WERI-Rb-1 (cell line): ENCODE data around the gene CNOT10.

ENCODE experiments used
- DNase-seq: peaks from one replicate; pipeline ENCODE4 v3.0.0-alpha.2; 2020
- H3K27ac ChIP-seq: fragments of 250-450 bp; sonication (Bioruptor Pico); 2 replicates; pipeline ENCODE4 v1.5.1; 2020; ENCODE audit warnings: mild to moderate bottlenecking, moderate library complexity
- H3K27me3 ChIP-seq: fragments of 250-450 bp; sonication (Bioruptor Pico); 2 replicates; pipeline ENCODE4 v1.5.1; 2021; ENCODE audit warnings: mild to moderate bottlenecking, low read depth, moderate library complexity; ENCODE audit not compliant: insufficient read depth, severe bottlenecking
- H3K36me3 ChIP-seq: fragments of 250-450 bp; sonication (Bioruptor Pico); 2 replicates; pipeline ENCODE4 v1.5.1; 2020; ENCODE audit warnings: mild to moderate bottlenecking, moderate library complexity
- H3K4me3 ChIP-seq: 2 replicates; pipeline ENCODE4 v1.5.1; 2011; ENCODE audit warnings: low read depth, mild to moderate bottlenecking, control low read depth, low read length
- H3K9me3 ChIP-seq: fragments of 250-450 bp; sonication (Bioruptor Pico); 2 replicates; pipeline ENCODE4 v1.5.1; 2021; ENCODE audit warnings: mild to moderate bottlenecking, moderate library complexity; ENCODE audit not compliant: severe bottlenecking
- TF ChIP-seq, protein P1 (sequence below): IDR thresholded peaks from 2 replicates; pipeline ENCODE4 v1.5.1; 2011; ENCODE audit warnings: low read depth, mild to moderate bottlenecking, control low read depth, inconsistent platforms, low read length

Gene CNOT10

DNA sequence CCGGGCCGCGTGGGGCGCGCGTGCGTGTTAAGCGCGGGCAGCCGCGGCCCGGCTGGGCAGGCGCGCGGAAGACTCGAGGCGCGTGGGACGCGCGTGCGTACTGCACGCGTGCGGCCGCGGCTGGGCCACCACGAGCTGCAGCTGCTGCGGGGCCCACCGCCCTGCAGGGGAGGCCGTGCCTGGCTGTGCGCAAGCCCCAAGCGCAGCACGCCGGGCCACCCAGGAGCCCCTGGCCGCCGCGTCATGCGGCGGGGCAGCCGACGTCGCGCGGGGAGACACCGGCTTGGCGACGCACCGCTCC is 132.2 kb downstream of the CNOT10 start:
- H3K27me3 ChIP-seq, result no peaks in the 10 kb centered on the region

DNA sequence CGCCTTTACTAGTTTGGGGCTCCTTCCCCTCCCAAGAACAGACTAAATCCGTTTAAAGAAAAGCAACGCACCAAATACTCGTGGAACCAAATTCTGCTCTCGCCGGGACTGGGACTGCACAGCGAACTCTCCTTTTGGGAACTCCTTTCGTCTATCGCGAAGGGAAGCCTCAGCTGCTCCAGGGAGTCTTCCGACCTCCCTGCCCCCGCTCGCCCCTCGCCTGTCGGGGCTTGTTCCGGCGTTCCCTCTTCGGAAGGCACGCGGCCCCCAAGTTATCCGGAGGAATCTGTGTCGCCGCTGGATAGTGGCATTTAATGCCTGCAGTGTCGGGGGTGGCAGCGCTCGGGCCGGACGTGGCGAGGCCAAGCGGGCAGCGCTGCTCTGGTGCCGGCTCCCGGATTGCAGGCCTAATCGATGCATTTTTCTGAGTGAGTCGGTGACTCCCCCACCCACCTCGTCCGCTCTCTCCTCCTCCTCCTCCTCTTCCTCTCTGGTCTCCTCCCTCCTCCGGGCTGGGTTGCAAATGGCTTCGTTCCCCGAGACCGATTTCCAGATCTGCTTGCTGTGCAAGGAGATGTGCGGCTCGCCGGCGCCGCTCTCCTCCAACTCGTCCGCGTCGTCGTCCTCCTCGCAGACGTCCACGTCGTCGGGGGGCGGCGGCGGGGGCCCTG is 132.7 kb downstream of the CNOT10 start, which contains the start of gene TRIM71:
Gene TRIM71 (plus strand): TSS at position 440 of the 671 bp plus-strand sequence. CDS start 84 bp downstream, at position 524.
- H3K4me3 ChIP-seq, result no peak within 1 kb of the TSS
- TF ChIP-seq, protein P1, sequence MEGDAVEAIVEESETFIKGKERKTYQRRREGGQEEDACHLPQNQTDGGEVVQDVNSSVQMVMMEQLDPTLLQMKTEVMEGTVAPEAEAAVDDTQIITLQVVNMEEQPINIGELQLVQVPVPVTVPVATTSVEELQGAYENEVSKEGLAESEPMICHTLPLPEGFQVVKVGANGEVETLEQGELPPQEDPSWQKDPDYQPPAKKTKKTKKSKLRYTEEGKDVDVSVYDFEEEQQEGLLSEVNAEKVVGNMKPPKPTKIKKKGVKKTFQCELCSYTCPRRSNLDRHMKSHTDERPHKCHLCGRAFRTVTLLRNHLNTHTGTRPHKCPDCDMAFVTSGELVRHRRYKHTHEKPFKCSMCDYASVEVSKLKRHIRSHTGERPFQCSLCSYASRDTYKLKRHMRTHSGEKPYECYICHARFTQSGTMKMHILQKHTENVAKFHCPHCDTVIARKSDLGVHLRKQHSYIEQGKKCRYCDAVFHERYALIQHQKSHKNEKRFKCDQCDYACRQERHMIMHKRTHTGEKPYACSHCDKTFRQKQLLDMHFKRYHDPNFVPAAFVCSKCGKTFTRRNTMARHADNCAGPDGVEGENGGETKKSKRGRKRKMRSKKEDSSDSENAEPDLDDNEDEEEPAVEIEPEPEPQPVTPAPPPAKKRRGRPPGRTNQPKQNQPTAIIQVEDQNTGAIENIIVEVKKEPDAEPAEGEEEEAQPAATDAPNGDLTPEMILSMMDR, result no peak
- H3K27ac ChIP-seq, result no peak within 1 kb of the TSS
- no peaks in the 10 kb centered on the region for H3K36me3 ChIP-seq
- H3K9me3 ChIP-seq, result peaks cover 8% of the 10 kb centered on the region
- DNase-seq, result no peak
- H3K27me3 ChIP-seq, result no peaks in the 10 kb centered on the region

More for the DNA sequence above, 132.2 kb downstream of the CNOT10 start:
- Histone ChIP-seq H3K36me3 (no peaks in the 10 kb centered on the region), H3K27ac (no peak overlapping the region), H3K4me3 (no peak overlapping the region), H3K9me3 (peaks cover 8% of the 10 kb centered on the region)
- TF ChIP-seq, protein P1, result no peak
- DNase-seq, result no peak

DNA sequence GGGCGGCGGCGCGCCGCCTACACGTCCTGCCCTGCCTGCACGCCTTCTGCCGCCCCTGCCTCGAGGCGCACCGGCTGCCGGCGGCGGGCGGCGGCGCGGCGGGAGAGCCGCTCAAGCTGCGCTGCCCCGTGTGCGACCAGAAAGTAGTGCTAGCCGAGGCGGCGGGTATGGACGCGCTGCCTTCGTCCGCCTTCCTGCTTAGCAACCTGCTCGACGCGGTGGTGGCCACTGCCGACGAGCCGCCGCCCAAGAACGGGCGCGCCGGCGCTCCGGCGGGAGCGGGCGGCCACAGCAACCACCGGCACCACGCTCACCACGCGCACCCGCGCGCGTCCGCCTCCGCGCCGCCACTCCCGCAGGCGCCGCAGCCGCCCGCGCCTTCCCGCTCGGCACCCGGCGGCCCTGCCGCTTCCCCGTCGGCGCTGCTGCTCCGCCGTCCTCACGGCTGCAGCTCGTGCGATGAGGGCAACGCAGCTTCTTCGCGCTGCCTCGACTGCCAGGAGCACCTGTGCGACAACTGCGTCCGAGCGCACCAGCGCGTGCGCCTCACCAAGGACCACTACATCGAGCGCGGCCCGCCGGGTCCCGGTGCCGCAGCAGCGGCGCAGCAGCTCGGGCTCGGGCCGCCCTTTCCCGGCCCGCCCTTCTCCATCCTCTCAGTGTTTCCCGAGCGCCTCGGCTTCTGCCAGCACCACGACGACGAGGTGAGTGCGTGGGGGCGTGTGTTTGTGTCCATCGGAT is 133.4 kb downstream of the CNOT10 start:
- Histone ChIP-seq H3K36me3 (no peaks in the 10 kb centered on the region), H3K4me3 (no peak overlapping the region), H3K27me3 (no peaks in the 10 kb centered on the region), H3K27ac (no peak overlapping the region), H3K9me3 (peaks cover 8% of the 10 kb centered on the region)
- no peak for DNase-seq
- TF ChIP-seq, protein P1, result no peak

DNA sequence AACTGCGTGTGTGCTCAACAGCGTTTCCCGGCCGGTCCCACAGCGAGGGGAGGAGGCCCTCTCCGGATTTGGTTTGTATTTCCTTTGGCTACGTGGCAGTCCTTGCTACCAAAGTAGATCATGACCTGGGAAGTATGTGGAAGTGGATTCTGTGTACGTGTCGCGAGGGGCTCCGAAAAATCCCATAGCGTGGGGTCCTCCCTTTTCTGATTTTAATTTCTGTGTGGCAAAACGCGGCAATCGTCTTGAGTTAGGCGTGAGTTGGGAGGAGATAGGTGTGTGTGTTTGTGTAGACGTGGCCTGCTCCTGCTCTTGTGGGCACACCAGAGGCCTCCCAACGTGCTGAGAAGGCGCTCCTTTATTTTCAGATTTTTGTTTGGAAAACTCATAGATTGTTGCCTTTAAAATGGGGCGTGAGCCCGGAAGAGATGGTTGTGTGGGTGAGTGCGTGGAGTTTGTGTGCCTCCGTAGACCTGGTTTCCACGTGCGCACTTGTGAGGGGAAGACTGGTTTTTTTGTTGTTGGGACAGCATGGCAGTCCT is 134.1 kb downstream of the CNOT10 start:
- no peak overlapping the region for H3K27ac ChIP-seq
- DNase-seq, result no peak
- H3K4me3 ChIP-seq, result no peak overlapping the region
- H3K9me3 ChIP-seq, result peaks cover 8% of the 10 kb centered on the region
- no peaks in the 10 kb centered on the region for H3K27me3 ChIP-seq
- TF ChIP-seq, protein P1, result no peak
- H3K36me3 ChIP-seq, result no peaks in the 10 kb centered on the region

DNA sequence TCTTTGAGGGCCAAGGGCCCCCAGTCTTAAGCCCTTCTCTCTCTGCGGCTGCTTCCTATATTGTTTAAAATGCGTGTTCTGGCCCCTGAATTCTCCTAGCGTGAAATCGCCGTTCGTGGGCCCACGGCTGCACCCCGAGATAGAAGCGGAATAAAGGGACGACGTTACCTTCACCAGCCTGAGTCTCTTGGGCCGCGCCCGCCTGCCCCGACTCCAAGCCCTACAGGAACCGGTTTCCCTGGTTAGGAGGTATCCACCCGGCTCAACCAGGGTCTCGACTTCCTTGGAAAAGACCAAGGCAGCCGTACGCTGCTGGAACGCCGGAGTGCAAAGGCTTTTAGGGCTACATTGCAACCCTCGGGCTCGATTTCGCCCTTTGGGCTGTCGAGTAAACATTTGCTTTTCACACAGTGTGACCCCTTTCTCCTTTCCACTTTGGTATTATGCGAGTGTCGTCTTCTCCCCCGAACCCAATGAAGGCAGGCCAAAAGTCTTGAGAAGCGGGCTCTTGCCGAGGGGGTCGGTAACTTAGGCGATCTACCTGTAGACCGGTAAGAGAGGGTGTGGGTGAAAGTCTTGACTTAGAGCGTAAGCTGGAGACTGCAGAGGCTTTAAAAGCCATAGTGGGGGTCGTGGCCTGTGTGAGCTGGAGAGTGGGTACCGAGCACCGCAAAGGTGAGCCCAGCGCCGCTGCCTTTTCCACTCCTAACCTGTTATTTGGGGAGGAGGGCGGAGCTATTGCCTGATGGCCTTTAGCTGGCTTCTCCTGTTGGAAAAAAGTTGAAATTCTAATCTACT is 134.8 kb downstream of the CNOT10 start:
- Histone ChIP-seq H3K36me3 (no peaks in the 10 kb centered on the region), H3K27me3 (no peaks in the 10 kb centered on the region), H3K4me3 (no peak overlapping the region), H3K9me3 (peaks cover 8% of the 10 kb centered on the region), H3K27ac (no peak overlapping the region)
- no peak for DNase-seq
- TF ChIP-seq, protein P1, result no peak
